ENCODE data around the gene CTAG1B.
"Not testable (repeated sequence)": the region's sequence is repeated elsewhere in the genome, so short reads cannot be mapped to it uniquely, and the experiment has no call there.

CTAG1B gene

GRCh38 chrX:154619182-154619581 is at the start of gene CTAG1B:
Gene CTAG1B, minus strand, starts transcription at chrX:154619282. Its CDS starts 64 bp downstream, at chrX:154619218.
- not testable (repeated sequence) for DNase-seq (ENCODE audit: low spot score)

- no peak for DNase-seq (ENCODE audit: low spot score)
Measured at GRCh38 chrX:154661899-154662298, 42.8 kb upstream of the CTAG1B start.

DNA sequence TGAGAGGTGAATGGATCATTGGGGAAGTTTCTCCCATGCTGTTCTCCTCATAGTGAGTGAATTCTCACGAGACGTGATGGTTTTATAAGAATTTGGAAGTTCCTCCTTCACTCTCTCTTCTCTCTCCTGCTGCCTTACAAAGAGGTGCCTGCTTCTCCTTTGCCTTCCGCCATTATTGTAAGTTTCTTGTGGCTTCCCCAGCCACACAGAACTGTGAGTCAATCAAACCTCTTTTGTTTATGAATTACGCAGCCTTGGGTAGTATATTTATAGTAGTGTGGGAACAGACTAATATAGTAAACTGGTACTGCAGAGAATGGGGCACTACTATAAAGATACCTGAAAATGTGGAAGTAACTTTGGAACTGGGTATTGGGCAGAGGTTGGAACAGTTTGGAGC is 42.1 kb upstream of the CTAG1B start:
- no peak for DNase-seq (ENCODE audit: low spot score)

- no peak for DNase-seq (ENCODE audit: low spot score)
Measured at GRCh38 chrX:154660541-154660940, 41.5 kb upstream of the CTAG1B start.

DNA sequence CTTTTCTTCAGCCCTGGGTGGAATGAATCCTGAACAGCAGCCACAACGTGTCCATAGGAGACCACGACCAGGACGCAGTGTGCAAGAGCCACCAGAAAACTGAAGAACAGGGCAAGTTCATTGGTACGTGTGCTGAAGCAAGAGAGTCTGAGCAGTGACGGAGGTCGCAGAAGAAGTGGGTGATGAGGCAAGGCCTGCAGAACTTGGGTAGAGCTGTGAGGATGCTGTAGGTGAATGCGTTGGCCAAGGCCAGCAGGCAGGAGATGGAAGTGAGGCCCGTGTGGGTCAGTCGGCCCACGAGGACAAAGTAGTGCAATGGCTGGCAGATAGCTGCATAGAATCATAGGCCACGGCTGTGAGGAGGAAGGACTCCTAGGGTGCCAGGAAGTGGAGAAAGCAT is 39.9 kb upstream of the CTAG1B start:
- no peak for DNase-seq (ENCODE audit: low spot score)

- no peak for DNase-seq (ENCODE audit: low spot score)
Measured at GRCh38 chrX:154658187-154658586, 39.1 kb upstream of the CTAG1B start.

DNA sequence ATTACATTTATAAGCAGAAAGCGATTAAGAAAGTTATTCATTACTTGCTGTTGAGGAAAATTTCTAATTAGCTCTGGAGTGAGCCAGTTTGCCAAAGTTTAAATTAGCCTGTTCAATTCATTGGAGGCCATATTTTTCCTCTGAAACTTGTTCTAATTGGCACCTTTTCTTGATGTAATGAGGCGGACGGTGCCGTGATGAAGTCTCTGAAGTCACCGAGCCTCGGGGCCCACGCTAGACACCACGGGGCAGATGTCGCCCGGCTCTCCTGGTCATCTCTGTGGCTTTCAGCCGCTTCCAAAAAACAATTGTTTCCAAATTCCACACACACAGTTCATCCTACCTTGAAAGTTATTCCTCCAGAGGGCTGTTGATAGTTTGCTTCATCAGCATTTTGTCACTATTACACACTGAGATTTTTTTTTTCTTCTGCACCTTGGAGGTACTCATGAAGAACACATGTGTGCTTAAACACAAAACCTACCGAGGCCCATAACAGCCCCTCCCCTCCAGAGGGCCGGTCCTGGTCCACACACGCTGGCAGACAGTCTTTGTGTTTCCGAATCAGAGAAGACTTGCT is 38.2 kb upstream of the CTAG1B start:
- DNase-seq (ENCODE audit: low spot score), result no peak

DNA sequence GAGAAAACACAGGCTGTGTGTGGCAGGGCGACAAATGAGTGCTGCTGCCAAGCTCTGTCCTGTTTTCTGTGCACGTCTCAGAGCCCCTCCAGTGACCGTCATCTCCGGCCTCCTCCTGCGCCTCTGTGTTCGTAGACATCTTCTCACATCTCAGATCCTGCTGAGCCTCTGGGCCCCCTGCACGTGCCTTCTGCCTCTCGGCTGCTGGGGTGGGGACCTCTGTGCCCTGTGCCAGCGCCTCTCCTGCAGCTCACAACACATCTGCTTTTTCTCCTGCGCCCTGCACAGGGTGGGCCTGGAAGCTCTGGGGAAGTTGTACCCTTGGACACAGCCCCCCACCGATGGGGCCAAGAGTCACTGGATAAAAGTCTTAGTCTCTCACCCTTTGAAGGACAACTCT is 36.7 kb upstream of the CTAG1B start:
- DNase-seq (ENCODE audit: low spot score), result no peak

DNA sequence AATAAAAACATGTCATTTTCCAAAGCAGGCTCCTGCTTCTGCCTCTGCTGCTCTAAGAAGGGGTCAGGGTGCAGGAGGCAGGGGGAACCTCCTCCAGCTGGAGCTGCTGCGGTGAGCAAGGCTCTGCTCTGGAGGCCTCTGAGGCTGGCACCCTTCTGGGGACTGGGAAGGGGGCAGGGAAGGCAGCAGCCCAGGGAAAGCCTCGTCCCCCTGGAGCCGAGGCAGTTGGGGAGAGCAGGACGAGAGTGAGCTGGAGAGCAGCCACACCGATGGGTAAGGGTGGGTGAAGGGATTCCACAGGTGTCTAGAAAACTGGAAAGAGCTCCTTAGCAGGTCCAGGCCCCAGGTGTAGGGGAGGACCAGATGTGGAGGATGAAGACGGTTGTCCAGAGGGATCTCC is 36.3 kb upstream of the CTAG1B start:
- DNase-seq (ENCODE audit: low spot score), result no peak

- DNase-seq (ENCODE audit: low spot score), result no peak
Measured at GRCh38 chrX:154654925-154655324, 35.8 kb upstream of the CTAG1B start.

DNA sequence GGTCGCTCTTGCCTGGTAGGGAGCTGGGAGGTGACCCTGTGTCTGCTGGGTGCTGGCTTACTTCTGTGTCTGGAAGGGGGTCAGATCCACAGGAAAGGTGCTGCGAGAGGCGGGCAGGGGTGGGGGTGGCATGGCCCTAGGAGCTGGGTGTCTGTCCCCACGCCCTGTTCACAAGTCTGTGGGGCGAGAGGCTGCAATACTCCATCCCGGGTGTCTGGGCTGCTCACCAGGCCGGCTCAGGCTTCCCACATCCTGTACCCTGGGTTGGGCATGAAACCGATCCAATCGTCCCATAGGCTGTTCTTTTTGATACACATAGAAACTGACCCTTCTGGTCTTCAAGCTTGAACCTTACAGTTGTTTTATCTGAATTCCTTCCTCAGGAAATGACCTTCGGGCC is 35.3 kb upstream of the CTAG1B start:
- no peak for DNase-seq (ENCODE audit: low spot score)

- not testable (repeated sequence) for DNase-seq (ENCODE audit: low spot score)
Measured at GRCh38 chrX:154653413-154653812, 34.3 kb upstream of the CTAG1B start, which contains the start of gene CTAG2. Gene CTAG2, minus strand, starts transcription at chrX:154653579. Its CDS starts 64 bp downstream, at chrX:154653515.

GRCh38 chrX:154653048-154653401 is 33.9 kb upstream of the CTAG1B start:
- DNase-seq (ENCODE audit: low spot score), result no peak

- DNase-seq (ENCODE audit: low spot score), result no peak
Measured at GRCh38 chrX:154652311-154653047, 33.4 kb upstream of the CTAG1B start.

- no peak for DNase-seq (ENCODE audit: low spot score)
Measured at GRCh38 chrX:154650221-154650510, 31.1 kb upstream of the CTAG1B start.

GRCh38 chrX:154649503-154650220 is 30.6 kb upstream of the CTAG1B start:
- no peak for DNase-seq (ENCODE audit: low spot score)

- no peak for DNase-seq (ENCODE audit: low spot score)
Measured at GRCh38 chrX:154648931-154649330, 29.8 kb upstream of the CTAG1B start.

DNA sequence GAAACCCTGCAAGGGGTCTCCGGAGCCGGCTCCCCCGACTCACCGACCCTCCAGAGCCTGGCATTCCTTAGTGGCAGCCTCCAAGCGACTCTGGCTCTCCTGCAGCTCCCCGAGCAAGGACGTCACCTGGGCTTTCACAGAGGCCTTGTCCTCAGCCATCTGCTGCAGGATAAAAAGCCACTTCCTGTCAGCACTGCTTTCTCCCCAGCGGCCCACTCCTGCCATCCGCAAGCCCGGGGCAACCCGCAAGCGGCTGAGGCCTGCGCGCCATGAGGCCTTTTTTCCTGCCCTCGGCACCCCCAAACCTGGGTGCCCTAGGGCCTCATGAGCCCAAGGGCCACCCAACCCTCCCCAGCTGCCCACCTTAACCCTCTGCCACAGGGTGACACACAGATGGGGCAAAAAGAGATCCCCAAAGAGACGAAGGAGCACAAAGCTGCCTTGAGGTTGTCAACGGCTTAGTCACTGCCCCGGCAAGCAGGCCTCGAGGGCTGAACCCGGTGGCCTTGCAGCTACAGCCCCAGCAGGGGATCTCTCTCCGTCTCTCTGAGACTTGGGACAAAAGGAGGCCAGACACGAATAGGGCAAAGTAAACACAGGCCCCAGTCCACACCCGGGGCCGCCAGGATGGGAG is 26.8 kb upstream of the CTAG1B start:
- DNase-seq (ENCODE audit: low spot score), result not testable (repeated sequence)

- DNase-seq (ENCODE audit: low spot score), result not testable (repeated sequence)
Measured at GRCh38 chrX:154643708-154644107, 24.6 kb upstream of the CTAG1B start.

- not testable (repeated sequence) for DNase-seq (ENCODE audit: low spot score)
Measured at GRCh38 chrX:154641740-154642139, 22.7 kb upstream of the CTAG1B start.

GRCh38 chrX:154633661-154634060 is 14.6 kb upstream of the CTAG1B start:
- not testable (repeated sequence) for DNase-seq (ENCODE audit: low spot score)

DNA sequence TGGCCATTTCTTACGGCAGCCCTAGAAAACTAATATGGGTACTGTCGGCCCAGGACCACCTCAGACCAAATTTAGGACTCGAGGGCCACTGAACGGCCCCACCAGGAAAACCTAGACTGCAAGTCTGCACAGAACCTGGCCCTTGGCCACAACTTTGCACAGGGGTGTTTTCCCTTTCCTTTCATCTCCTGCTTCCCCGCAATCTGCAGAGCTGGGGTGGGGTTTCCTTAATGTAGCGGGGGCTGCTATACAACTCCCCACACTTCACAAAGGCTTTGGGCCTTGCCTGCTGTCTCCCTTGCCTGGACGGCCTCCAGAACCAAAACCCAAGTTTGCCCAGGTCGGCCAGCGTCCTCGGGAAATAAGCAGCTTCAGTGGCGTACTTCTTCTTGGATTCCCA is 11.9 kb upstream of the CTAG1B start:
- DNase-seq (ENCODE audit: low spot score), result not testable (repeated sequence)

DNA sequence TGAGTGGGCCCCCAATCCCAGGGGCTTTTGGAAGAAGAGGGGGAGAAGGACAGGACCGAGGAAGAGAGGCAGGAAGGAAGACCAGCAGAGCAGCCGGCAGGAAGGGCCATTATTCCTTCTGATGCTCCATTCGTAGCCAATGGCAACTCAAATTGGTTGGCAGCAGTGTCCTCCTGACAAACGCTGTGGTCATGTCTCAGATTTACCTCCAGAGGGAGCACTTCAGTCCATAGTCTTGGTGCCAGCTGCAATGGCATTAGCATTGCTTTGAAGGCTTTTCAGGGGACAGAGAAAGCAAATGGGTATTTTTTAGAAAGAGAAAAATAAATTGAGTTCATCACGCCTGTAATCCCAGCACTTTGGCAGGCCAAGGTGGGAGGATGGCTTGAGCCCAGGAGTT is 9.9 kb upstream of the CTAG1B start:
- not testable (repeated sequence) for DNase-seq (ENCODE audit: low spot score)
